Right atrium auricular region (tissue), 2 donors: ENCODE results near the gene TSPAN32. TPM values are rescaled to one million over a fixed set of nuclear protein-coding genes. Genes with fewer than 3 reads are reported as not detected.

Experiments
- DNase-seq: peaks from one replicate; pipeline ENCODE4 v3.0.0-alpha.2; 2019; ENCODE audit warnings: low spot score
- H3K27ac ChIP-seq, 2 donors: fragments of 200-600 bp; sonication (generic); 1 replicate in 1 of 2; 2 replicates in 1 of 2; pipeline ENCODE4 v1.5.1; 2016 to 2019
- H3K27me3 ChIP-seq, 2 donors: fragments of 200-600 bp; sonication (generic); one replicate each; pipeline versions ENCODE4 v1.5.1 to v1.6.0; 2017 to 2019
- H3K36me3 ChIP-seq: fragments of 200-600 bp; sonication (generic); one replicate; pipeline ENCODE4 v1.5.1; 2016
- H3K4me1 ChIP-seq, 2 donors: fragments of 200-600 bp; sonication (generic); one replicate each; pipeline versions ENCODE4 v1.5.1 to v1.6.0; 2017 to 2019
- H3K4me3 ChIP-seq, 2 donors: fragments of 200-600 bp; sonication (generic); 1 replicate in 1 of 2; 2 replicates in 1 of 2; pipeline ENCODE4 v1.5.1; 2017 to 2019; ENCODE audit warnings: mild to moderate bottlenecking in 1 of 2, moderate library complexity in 1 of 2
- H3K9me3 ChIP-seq, 2 donors: fragments of 200-600 bp; sonication (generic); one replicate each; pipeline ENCODE4 v1.5.1; 2019
- CTCF ChIP-seq, 2 donors: fragments of 200-600 bp; sonication (generic); IDR thresholded peaks; one replicate each; pipeline ENCODE4 v1.5.1; 2019; ENCODE audit warnings: antibody characterized with exemption in 2 of 2
- total RNA-seq, 2 donors: library from RNA; depleted of rRNA; stranded (reverse); fragments of >200 nt; gene quantifications; one replicate each; pipeline ENCODE4 v1.1.0, GENCODE V29; 2016

TSPAN32 gene
- total RNA-seq, 2 donors from 2014 or later = 2.6 to 15.2 TPM

- Histone ChIP-seq H3K4me3 (peak overlapping the region in 1 of 2 donors; percentile 41), H3K4me1 (peaks cover 0 to 70% of the 10 kb centered on the region in 2 donors)
- no peak for TF ChIP-seq CTCF (IDR thresholded peaks at IDR 0.05)
Measured at GRCh38 chr11:2302896-2303626, 1.2 kb downstream of the TSPAN32 start.

GRCh38 chr11:2303627-2304505, 2.1 kb downstream of the TSPAN32 start:
- H3K4me3 ChIP-seq = peak overlapping the region in 1 of 2 donors; percentile 41
- H3K27me3 ChIP-seq = no peaks in the 10 kb centered on the region
- no peaks in the 10 kb centered on the region for H3K9me3 ChIP-seq
- H3K36me3 ChIP-seq = no peaks in the 10 kb centered on the region
- H3K4me1 ChIP-seq = peaks cover 0 to 70% of the 10 kb centered on the region in 2 donors
- no peak for TF ChIP-seq CTCF (IDR thresholded peaks at IDR 0.05)
- peak; percentile 57 for DNase-seq
- H3K27ac ChIP-seq = peak overlapping the region; percentile 83 to 87

More at GRCh38 chr11:2302896-2303626, 1.2 kb downstream of the TSPAN32 start:
- no peaks in the 10 kb centered on the region for H3K9me3 ChIP-seq
- H3K27ac ChIP-seq = peak overlapping the region; percentile 83 to 87
- no peaks in the 10 kb centered on the region for H3K27me3 ChIP-seq
- DNase-seq = peak; percentile 49
- no peaks in the 10 kb centered on the region for H3K36me3 ChIP-seq

GRCh38 chr11:2304506-2305139, 2.8 kb downstream of the TSPAN32 start:
- peak; percentile 55 for DNase-seq
- Histone ChIP-seq H3K27ac (peak overlapping the region; percentile 83 to 87), H3K27me3 (no peaks in the 10 kb centered on the region), H3K4me3 (peak overlapping the region in 1 of 2 donors; percentile 4), H3K36me3 (no peaks in the 10 kb centered on the region), H3K4me1 (peaks cover 0 to 64% of the 10 kb centered on the region in 2 donors), H3K9me3 (no peaks in the 10 kb centered on the region)
- TF ChIP-seq CTCF (IDR thresholded peaks at IDR 0.05) = no peak

- TF ChIP-seq CTCF (IDR thresholded peaks at IDR 0.05) = peak; percentile 89 to 96
- H3K9me3 ChIP-seq = no peaks in the 10 kb centered on the region
- H3K36me3 ChIP-seq = no peaks in the 10 kb centered on the region
- no peaks in the 10 kb centered on the region for H3K27me3 ChIP-seq
- H3K4me3 ChIP-seq = peak overlapping the region in 1 of 2 donors; percentile 24
- peak; percentile 92 for DNase-seq
- H3K4me1 ChIP-seq = peaks cover 0 to 62% of the 10 kb centered on the region in 2 donors
- peak overlapping the region; percentile 83 to 87 for H3K27ac ChIP-seq
Measured at GRCh38 chr11:2305140-2305778, 3.4 kb downstream of the TSPAN32 start.

- TF ChIP-seq CTCF (IDR thresholded peaks at IDR 0.05) = no peak
- Histone ChIP-seq H3K27ac (peak overlapping the region; percentile 83 to 87), H3K9me3 (no peaks in the 10 kb centered on the region), H3K36me3 (no peaks in the 10 kb centered on the region), H3K27me3 (no peaks in the 10 kb centered on the region), H3K4me1 (peaks cover 0 to 56% of the 10 kb centered on the region in 2 donors), H3K4me3 (peak overlapping the region in 1 of 2 donors; percentile 24)
- peak; percentile 61 for DNase-seq
Measured at GRCh38 chr11:2305788-2306451, 4.1 kb downstream of the TSPAN32 start.
